ENCODE measurements around the gene KDM4D. TPM values are rescaled to one million over a fixed set of nuclear protein-coding genes. Genes with fewer than 3 reads are reported as not detected.

The KDM4D gene
- polyA plus RNA-seq, 3 donors from 2014 or later: 0.10 to 0.22 TPM; not detected in 1

- no peaks in the 10 kb centered on the region for H3K36me3 Mint-ChIP-seq
- no peaks in the 10 kb centered on the region for H3K9me3 Mint-ChIP-seq
- peaks cover 0 to 5% (median 5%) of the 10 kb centered on the region in 3 donors for H3K27me3 Mint-ChIP-seq (ENCODE audit: low read depth in 3 of 3)
- DNase-seq: no peak
- no peak overlapping the region for H3K27ac Mint-ChIP-seq
- no peaks in the 10 kb centered on the region for H3K4me1 Mint-ChIP-seq
- no peak overlapping the region for H3K4me3 Mint-ChIP-seq
Observed at GRCh38 chr11:94938095-94939055, 35.1 kb upstream of the KDM4D start.

- no peaks in the 10 kb centered on the region for H3K9me3 Mint-ChIP-seq
- H3K36me3 Mint-ChIP-seq: no peaks in the 10 kb centered on the region
- peaks cover 0 to 7% (median 5%) of the 10 kb centered on the region in 3 donors for H3K27me3 Mint-ChIP-seq (ENCODE audit: low read depth in 3 of 3)
- no peak overlapping the region for H3K27ac Mint-ChIP-seq
- DNase-seq: no peak
- no peaks in the 10 kb centered on the region for H3K4me1 Mint-ChIP-seq
- H3K4me3 Mint-ChIP-seq: no peak overlapping the region
Observed at GRCh38 chr11:94939346-94939745, 34.2 kb upstream of the KDM4D start.

DNA sequence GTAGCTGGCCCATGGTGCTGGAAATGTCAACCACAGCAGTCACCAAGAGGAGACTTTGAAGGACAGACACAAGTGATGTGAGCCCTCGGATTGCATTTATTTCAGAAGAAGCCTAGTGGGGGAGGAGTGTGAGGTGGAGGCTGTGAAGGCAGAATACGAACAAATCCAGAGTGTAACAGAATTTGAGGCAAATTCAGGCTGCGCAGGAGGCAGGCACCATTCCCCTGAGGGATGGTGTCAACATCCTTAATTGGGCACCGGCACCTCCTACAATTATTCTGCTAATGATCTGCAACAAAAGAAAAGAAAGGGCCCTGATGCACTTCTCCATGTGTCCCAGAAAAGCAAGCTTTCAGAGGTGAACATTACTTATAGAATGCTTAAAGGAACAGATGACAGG lies 32.4 kb upstream of the KDM4D start:
- H3K9me3 Mint-ChIP-seq: no peaks in the 10 kb centered on the region
- H3K4me3 Mint-ChIP-seq: no peak overlapping the region
- no peaks in the 10 kb centered on the region for H3K4me1 Mint-ChIP-seq
- H3K36me3 Mint-ChIP-seq: no peaks in the 10 kb centered on the region
- DNase-seq: no peak
- H3K27me3 Mint-ChIP-seq (ENCODE audit: low read depth in 3 of 3): peaks cover 0 to 7% (median 5%) of the 10 kb centered on the region in 3 donors
- H3K27ac Mint-ChIP-seq: no peak overlapping the region

DNA sequence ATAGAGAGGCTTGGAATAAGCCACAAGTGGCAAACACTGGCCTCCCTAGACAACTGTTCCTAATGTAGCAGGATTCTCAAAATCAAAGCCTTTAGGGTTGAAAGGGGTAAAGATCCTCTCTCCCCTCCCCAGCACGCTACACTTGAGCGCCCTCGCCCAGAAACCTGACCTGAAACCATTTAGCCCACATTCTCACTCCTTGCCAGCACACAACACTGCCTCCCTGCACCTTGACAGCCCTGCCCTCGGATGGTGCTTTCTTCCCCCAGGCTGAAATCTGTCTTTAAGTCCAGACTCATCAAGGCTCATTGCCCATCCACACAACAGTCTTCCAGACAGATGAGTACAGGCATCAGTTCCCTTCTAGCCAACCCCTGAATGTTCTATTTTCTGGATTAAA lies 26.7 kb upstream of the KDM4D start:
- DNase-seq: no peak
- H3K4me1 Mint-ChIP-seq: no peaks in the 10 kb centered on the region
- H3K9me3 Mint-ChIP-seq: peaks cover 0 to 2% (median 0%) of the 10 kb centered on the region in 6 donors
- H3K36me3 Mint-ChIP-seq: no peaks in the 10 kb centered on the region
- H3K27ac Mint-ChIP-seq: no peak overlapping the region
- H3K4me3 Mint-ChIP-seq: no peak overlapping the region
- H3K27me3 Mint-ChIP-seq (ENCODE audit: low read depth in 3 of 3): peaks cover 0 to 11% (median 3%) of the 10 kb centered on the region in 3 donors

GRCh38 chr11:94948070-94948617 lies 25.4 kb upstream of the KDM4D start:
- Mint-ChIP-seq H3K4me1 (no peaks in the 10 kb centered on the region), H3K4me3 (no peak overlapping the region), H3K36me3 (no peaks in the 10 kb centered on the region), H3K9me3 (peaks cover 0 to 2% (median 0%) of the 10 kb centered on the region in 6 donors), H3K27ac (no peak overlapping the region), H3K27me3 (ENCODE audit: low read depth in 3 of 3) (peaks cover 0 to 12% (median 3%) of the 10 kb centered on the region in 3 donors)
- no peak for DNase-seq

GRCh38 chr11:94954753-94955152 lies 18.8 kb upstream of the KDM4D start:
- Mint-ChIP-seq H3K36me3 (peaks cover 5 to 14% (median 14%) of the 10 kb centered on the region in 3 donors), H3K4me1 (no peaks in the 10 kb centered on the region), H3K27me3 (ENCODE audit: low read depth in 3 of 3) (peaks cover 0 to 6% (median 3%) of the 10 kb centered on the region in 3 donors), H3K9me3 (peaks cover 0 to 1% (median 0%) of the 10 kb centered on the region in 6 donors), H3K4me3 (no peak overlapping the region), H3K27ac (no peak overlapping the region)
- no peak for DNase-seq

GRCh38 chr11:94956963-94957362 lies 16.5 kb upstream of the KDM4D start:
- peaks cover 13 to 23% (median 14%) of the 10 kb centered on the region in 3 donors for H3K36me3 Mint-ChIP-seq
- no peaks in the 10 kb centered on the region for H3K9me3 Mint-ChIP-seq
- no peak overlapping the region for H3K27ac Mint-ChIP-seq
- H3K4me3 Mint-ChIP-seq: no peak overlapping the region
- no peaks in the 10 kb centered on the region for H3K27me3 Mint-ChIP-seq (ENCODE audit: low read depth in 3 of 3)
- no peak for DNase-seq
- no peaks in the 10 kb centered on the region for H3K4me1 Mint-ChIP-seq

DNA sequence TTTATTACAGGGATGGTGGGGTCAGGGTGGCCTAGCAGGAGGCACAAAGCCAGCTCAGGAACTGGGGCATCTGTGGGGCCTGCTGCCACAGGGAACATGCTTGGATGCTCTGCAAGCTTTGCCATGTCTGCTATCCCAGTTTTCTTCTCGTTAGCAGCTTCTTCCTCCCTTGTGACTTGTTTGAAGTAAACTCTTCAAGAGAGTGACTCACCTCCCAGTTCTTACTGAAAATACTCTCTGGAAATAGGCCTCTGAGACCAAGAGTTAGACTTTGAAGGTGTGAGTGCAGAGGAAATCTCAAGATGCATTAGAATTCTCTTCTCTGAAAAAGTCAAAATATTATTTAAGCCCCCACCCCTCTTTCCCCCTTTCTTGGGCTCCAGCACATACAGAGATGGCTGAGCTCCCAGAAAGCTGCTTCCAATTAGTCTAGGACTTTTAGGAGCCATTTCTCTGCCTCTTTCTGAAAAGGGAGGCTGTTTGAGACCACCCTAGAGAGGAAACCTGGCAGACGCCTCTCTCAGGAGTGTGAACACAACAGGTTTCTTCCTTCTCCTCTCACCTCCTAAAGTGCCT lies 15.3 kb upstream of the KDM4D start:
- DNase-seq: no peak
- peaks cover 21 to 32% (median 23%) of the 10 kb centered on the region in 3 donors for H3K36me3 Mint-ChIP-seq
- H3K27me3 Mint-ChIP-seq (ENCODE audit: low read depth in 3 of 3): no peaks in the 10 kb centered on the region
- no peaks in the 10 kb centered on the region for H3K4me1 Mint-ChIP-seq
- no peak overlapping the region for H3K4me3 Mint-ChIP-seq
- no peak overlapping the region for H3K27ac Mint-ChIP-seq
- H3K9me3 Mint-ChIP-seq: no peaks in the 10 kb centered on the region

DNA sequence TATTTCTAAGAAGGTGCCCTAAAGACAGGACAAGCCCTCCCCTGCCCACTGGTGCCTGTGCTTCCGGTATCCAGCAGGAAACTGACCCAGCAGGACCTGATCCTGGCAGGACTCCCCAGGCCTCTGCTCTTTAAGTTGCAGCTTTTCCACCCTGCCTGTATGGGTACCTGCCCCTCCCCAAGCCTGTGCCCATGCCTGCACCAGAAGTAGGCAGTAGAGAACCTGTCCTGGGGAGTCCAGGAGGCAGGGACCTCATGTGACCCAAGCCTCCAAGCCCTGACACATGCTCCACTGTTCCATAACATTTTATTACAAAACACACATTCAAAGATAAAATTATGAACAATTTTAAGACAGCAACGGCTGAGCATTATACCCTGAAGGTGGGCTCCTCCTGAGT lies 14.3 kb upstream of the KDM4D start:
- H3K4me3 Mint-ChIP-seq: no peak overlapping the region
- H3K4me1 Mint-ChIP-seq: no peaks in the 10 kb centered on the region
- no peak for DNase-seq
- peaks cover 24 to 37% (median 26%) of the 10 kb centered on the region in 3 donors for H3K36me3 Mint-ChIP-seq
- no peak overlapping the region for H3K27ac Mint-ChIP-seq
- H3K9me3 Mint-ChIP-seq: no peaks in the 10 kb centered on the region
- H3K27me3 Mint-ChIP-seq (ENCODE audit: low read depth in 3 of 3): no peaks in the 10 kb centered on the region

DNA sequence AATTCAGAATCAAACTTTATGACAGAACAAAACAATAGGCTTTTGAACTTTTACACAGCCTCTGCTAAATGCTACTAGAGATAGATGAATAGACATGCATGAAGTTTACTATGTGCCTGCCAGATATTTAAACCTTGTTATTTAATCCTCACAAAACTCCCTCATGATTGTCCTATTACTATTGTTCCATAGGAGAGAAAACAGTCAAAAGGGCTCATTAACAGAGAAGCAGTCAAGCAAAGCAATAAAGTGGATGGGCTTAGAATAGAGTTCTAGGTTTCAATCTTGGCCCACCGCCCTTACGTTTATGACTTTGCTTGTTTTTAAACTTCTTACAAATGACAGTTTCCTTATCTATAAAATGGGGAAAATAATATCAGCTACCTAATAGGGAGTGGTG lies 13.0 kb upstream of the KDM4D start:
- Mint-ChIP-seq H3K4me3 (no peak overlapping the region), H3K4me1 (peaks cover 0 to 4% of the 10 kb centered on the region in 2 donors), H3K9me3 (no peaks in the 10 kb centered on the region), H3K27ac (no peak overlapping the region), H3K27me3 (ENCODE audit: low read depth in 3 of 3) (no peaks in the 10 kb centered on the region), H3K36me3 (peaks cover 18 to 43% (median 30%) of the 10 kb centered on the region in 3 donors)
- no peak for DNase-seq

DNA sequence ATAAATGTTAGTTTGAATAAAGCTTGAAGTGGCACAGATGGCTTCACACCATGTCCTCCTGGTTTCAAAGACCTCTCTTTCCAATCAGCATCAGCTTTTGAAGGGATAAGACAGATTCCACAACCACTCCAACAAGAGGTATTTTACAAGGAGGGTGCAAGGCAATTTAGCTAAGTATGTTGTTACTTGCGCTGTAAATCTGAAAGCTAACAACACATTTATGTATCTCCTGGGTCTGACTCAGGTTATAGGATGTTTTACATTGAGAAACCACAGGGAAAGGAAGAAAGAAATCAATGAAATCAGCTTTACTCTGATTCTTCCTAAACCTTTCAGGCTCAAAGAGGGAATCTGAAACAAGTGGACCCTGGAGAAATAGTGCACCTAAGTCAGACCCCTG lies 12.3 kb upstream of the KDM4D start:
- no peaks in the 10 kb centered on the region for H3K27me3 Mint-ChIP-seq (ENCODE audit: low read depth in 3 of 3)
- no peak for DNase-seq
- peaks cover 0 to 4% of the 10 kb centered on the region in 2 donors for H3K4me1 Mint-ChIP-seq
- no peaks in the 10 kb centered on the region for H3K9me3 Mint-ChIP-seq
- no peak overlapping the region for H3K27ac Mint-ChIP-seq
- no peak overlapping the region for H3K4me3 Mint-ChIP-seq
- H3K36me3 Mint-ChIP-seq: peaks cover 14 to 48% (median 38%) of the 10 kb centered on the region in 3 donors

- Mint-ChIP-seq H3K27me3 (ENCODE audit: low read depth in 3 of 3) (no peaks in the 10 kb centered on the region), H3K4me1 (peaks cover 4 to 9% of the 10 kb centered on the region in 2 donors), H3K4me3 (no peak overlapping the region), H3K9me3 (no peaks in the 10 kb centered on the region), H3K27ac (no peak overlapping the region), H3K36me3 (peaks cover 22 to 65% (median 53%) of the 10 kb centered on the region in 3 donors)
- DNase-seq: no peak
Observed at GRCh38 chr11:94964934-94965333, 8.6 kb upstream of the KDM4D start.

GRCh38 chr11:94968334-94968958 lies 5.1 kb upstream of the KDM4D start:
- peaks cover 0 to 4% (median 0%) of the 10 kb centered on the region in 3 donors for H3K27me3 Mint-ChIP-seq (ENCODE audit: low read depth in 3 of 3)
- peaks cover 15 to 37% of the 10 kb centered on the region in 2 donors for H3K4me1 Mint-ChIP-seq
- H3K27ac Mint-ChIP-seq: no peak overlapping the region
- H3K4me3 Mint-ChIP-seq: no peak overlapping the region
- H3K36me3 Mint-ChIP-seq: peaks cover 14 to 64% (median 50%) of the 10 kb centered on the region in 3 donors
- DNase-seq: no peak
- no peaks in the 10 kb centered on the region for H3K9me3 Mint-ChIP-seq

Measured in immature natural killer cell (primary cell).